T-cell (primary cell): ENCODE data around the gene MROH2A. TPM values are rescaled to one million over a fixed set of nuclear protein-coding genes. Genes with fewer than 3 reads are reported as not detected.

Source experiments
- ATAC-seq, 4 experiments: fragments of 200-7000 bp in 3 of 4; fragments of 150-1000 bp in 1 of 4; cut with Tn5 transposase; replicated peaks in 1 of 4; 1 replicate in 3 of 4; 2 replicates in 1 of 4; pipeline ENCODE4 v1.10.0; 2021; ENCODE audit warnings: moderate library complexity in 3 of 4, mild to moderate bottlenecking in 2 of 4, moderate number of reproducible peaks in 1 of 4
- CTCF ChIA-PET, 2 donors: fragments of 300-600 bp; sonication (Branson Sonifier 250); formaldehyde crosslinking; loops; one replicate each; lab custom pipeline; 2022; ENCODE audit warnings: antibody characterized with exemption in 2 of 2; lab: Charles Lee
- POLR2A ChIA-PET, 2 donors: fragments of 300-600 bp; sonication (Branson Sonifier 250); formaldehyde crosslinking; loops; one replicate each; lab custom pipeline; 2022; ENCODE audit warnings: antibody characterized with exemption in 2 of 2; lab: Charles Lee
- DNase-seq, 35 experiments: peaks; one replicate each; pipeline versions ENCODE4 v3.0.0 to v3.0.0-alpha.2; 2013 to 2023
- H3K27ac ChIP-seq: one replicate; pipeline ENCODE4 v1.5.1; 2013; ENCODE audit warnings: low read length
- H3K27me3 ChIP-seq, 2 experiments: replicated peaks in 1 of 2; 1 replicate in 1 of 2; 2 replicates in 1 of 2; pipeline versions ENCODE4 v1.6.1 to v1.7.0; 2013; ENCODE audit warnings: low read length in 1 of 2, mixed read lengths in 1 of 2; ENCODE audit not compliant: control insufficient read depth in 2 of 2, insufficient read depth in 2 of 2; ENCODE audit errors: extremely low read depth in 1 of 2
- H3K36me3 ChIP-seq, 2 donors: 1 replicate in 1 of 2; 2 replicates in 1 of 2; pipeline versions ENCODE4 v1.6.1 to v1.7.0; 2013; ENCODE audit warnings: low read length in 1 of 2; ENCODE audit not compliant: control insufficient read depth in 2 of 2, insufficient read depth in 1 of 2; ENCODE audit errors: extremely low read depth in 1 of 2
- H3K4me1 ChIP-seq, 2 experiments: 1 replicate in 1 of 2; 2 replicates in 1 of 2; pipeline versions ENCODE4 v1.6.1 to v1.7.0; 2013; ENCODE audit warnings: low read length in 2 of 2, mixed read lengths in 1 of 2; ENCODE audit not compliant: insufficient read depth in 2 of 2, control insufficient read depth in 1 of 2; ENCODE audit errors: extremely low read depth in 1 of 2
- H3K4me3 ChIP-seq, 2 donors: 1 replicate in 1 of 2; 2 replicates in 1 of 2; pipeline versions ENCODE4 v1.5.1 to v1.7.0; 2013; ENCODE audit warnings: mild to moderate bottlenecking in 2 of 2, low read length in 1 of 2, moderate library complexity in 1 of 2; ENCODE audit not compliant: control insufficient read depth in 1 of 2; ENCODE audit errors: extremely low read depth in 1 of 2
- H3K9me3 ChIP-seq: 2 replicates; pipeline ENCODE4 v1.7.0; 2013
- H3K27ac Mint-ChIP-seq, 2 donors: one replicate each; pipeline ENCODE4 v1.8.0; 2020 to 2021; ENCODE audit warnings: mild to moderate bottlenecking in 2 of 2, mixed read lengths in 2 of 2
- H3K27me3 Mint-ChIP-seq, 2 donors: one replicate each; pipeline ENCODE4 v1.8.0; 2021 to 2022; ENCODE audit warnings: mixed read lengths in 2 of 2
- H3K36me3 Mint-ChIP-seq: one replicate; pipeline ENCODE4 v1.8.0; 2021; ENCODE audit warnings: mixed read lengths
- H3K4me1 Mint-ChIP-seq, 3 donors: one replicate each; pipeline ENCODE4 v1.8.0; 2020 to 2022; ENCODE audit warnings: mixed read lengths in 3 of 3, mild to moderate bottlenecking in 1 of 3
- H3K4me3 Mint-ChIP-seq, 3 donors: one replicate each; pipeline ENCODE4 v1.8.0; 2020 to 2022; ENCODE audit warnings: mild to moderate bottlenecking in 3 of 3, mixed read lengths in 3 of 3, moderate library complexity in 3 of 3
- H3K9me3 Mint-ChIP-seq, 3 donors: one replicate each; pipeline ENCODE4 v1.8.0; 2020 to 2022; ENCODE audit warnings: mixed read lengths in 3 of 3
- WGBS: methylation state at CpG from one replicate; pipeline ENCODE4 v1.1.5; 2013; ENCODE audit warnings: missing lambda C conversion rate; ENCODE audit not compliant: insufficient coverage; 5-methylcytosine and 5-hydroxymethylcytosine counted together
- total RNA-seq, 35 experiments: library from RNA in 6 of 35; stranded (reverse) in 6 of 35; fragments of 120-200 nt in 1 of 35; gene quantifications; one replicate each; pipeline versions ENCODE4 v1.2.1 to v1.2.4 and lab custom pipeline; 2013 to 2026

MROH2A gene
- total RNA-seq, 5 donors from 2014 or later (not counting 1 experiment from before 2014, with no cell fraction given) = not detected

DNA sequence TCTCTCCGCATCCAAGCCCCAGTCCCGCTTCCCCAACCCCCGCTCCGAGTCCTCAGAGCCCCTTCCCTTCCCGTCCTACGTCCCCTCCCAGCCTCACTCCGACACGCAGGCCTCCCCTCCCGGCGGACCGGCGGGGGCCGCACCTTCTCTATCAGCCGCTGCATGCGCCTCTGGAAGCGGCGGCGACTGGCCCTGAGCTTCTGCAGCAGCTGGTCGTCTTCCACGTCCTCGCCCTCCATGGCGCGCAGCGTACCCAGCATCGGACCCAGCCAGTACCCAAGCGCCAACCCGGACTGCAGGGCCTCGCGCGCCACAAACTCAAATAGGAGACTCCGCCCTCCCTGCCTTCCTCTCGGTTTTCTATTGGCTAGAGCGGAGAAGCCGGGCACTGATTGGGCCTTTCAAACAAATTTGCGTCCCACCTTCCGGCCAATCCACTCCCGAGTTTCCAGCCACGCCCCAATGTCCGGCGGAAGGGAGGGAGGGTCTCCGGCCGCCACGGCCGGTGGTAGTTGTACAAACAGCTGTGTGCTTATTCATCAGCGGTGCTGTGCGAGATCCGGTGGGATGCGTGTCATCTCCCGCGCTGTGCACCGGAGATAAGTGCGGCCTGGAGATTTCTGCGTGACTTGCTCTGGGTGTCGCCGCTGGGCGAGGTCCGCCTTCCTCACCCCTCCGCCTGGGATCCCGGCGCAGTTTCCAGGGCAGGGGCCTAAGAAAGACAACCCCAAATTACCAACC lies 76.3 kb downstream of the MROH2A start, which contains the start of gene HJURP:
Gene HJURP, minus strand, starts transcription at position 295 of the 741 bp plus-strand sequence. Its CDS starts 35 bp downstream, at position 260.
- peak; percentile 96 to 98 (median 97) for ATAC-seq
- Mint-ChIP-seq H3K27me3 (peaks cover 3 to 4% of the 10 kb centered on the region in 2 donors), H3K4me3 (peak within 1 kb of the TSS; percentile 86 to 89 (median 88)), H3K9me3 (no peaks in the 10 kb centered on the region), H3K36me3 (no peaks in the 10 kb centered on the region), H3K4me1 (peaks cover 13 to 25% (median 24%) of the 10 kb centered on the region in 3 donors), H3K27ac (peak within 1 kb of the TSS; percentile 76 to 88)
- no peak within 1 kb of the TSS for H3K27ac ChIP-seq
- ChIA-PET POLR2A (no interaction called here), CTCF (interaction anchor here in 1 of 2 donors (0.7 kb wide), 1 partner anchor 10 kb away, joined by 3 read pairs; no protein-coding TSS in a partner anchor)
- DNase-seq = peak; percentile 71 to 91 (median 83)
- H3K4me1 ChIP-seq = peaks cover 0 to 18% of the 10 kb centered on the region in 2 experiments
- peak within 1 kb of the TSS; percentile 72 to 81 for H3K4me3 ChIP-seq
- WGBS = 0% methylated on average over 53 of the region's 60 CpGs
- no peaks in the 10 kb centered on the region for H3K36me3 ChIP-seq
- peaks cover 0 to 10% of the 10 kb centered on the region in 2 experiments for H3K27me3 ChIP-seq
- no peaks in the 10 kb centered on the region for H3K9me3 ChIP-seq

DNA sequence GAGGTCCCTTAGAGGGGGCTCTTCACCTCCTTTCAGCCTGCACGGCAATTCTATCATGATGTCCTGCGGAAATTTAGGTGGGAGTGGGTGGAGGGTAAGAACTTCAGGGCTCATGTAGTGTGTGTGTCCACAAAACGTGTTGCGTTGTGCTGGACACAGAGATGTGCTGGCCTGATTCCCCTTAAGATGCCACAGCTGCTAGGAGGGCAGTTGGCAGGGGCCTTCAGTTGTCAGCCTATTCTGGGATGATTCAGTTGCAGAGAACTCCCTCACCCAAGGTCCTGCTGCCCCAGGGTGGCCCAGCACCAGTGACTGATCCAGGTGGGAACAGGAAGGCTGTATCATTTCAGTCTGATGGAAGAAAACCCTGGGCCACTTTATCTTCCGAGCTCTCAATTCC lies 77.2 kb downstream of the MROH2A start:
- H3K9me3 ChIP-seq = no peaks in the 10 kb centered on the region
- Mint-ChIP-seq H3K27me3 (peaks cover 3 to 4% of the 10 kb centered on the region in 2 donors), H3K9me3 (no peaks in the 10 kb centered on the region), H3K4me3 (peak overlapping the region; percentile 24 to 86 (median 35)), H3K4me1 (peaks cover 13 to 25% (median 24%) of the 10 kb centered on the region in 3 donors), H3K36me3 (no peaks in the 10 kb centered on the region), H3K27ac (peak overlapping the region in 1 of 2 donors; percentile 4)
- peaks cover 0 to 10% of the 10 kb centered on the region in 2 experiments for H3K27me3 ChIP-seq
- no peak overlapping the region for H3K4me3 ChIP-seq
- ATAC-seq = no peak
- 95% methylated on average over 4 of the region's 5 CpGs for WGBS
- H3K36me3 ChIP-seq = no peaks in the 10 kb centered on the region
- ChIA-PET POLR2A (no interaction called here), CTCF (no interaction called here)
- no peak for DNase-seq
- H3K4me1 ChIP-seq = peaks cover 0 to 18% of the 10 kb centered on the region in 2 experiments
- H3K27ac ChIP-seq = no peak overlapping the region

DNA sequence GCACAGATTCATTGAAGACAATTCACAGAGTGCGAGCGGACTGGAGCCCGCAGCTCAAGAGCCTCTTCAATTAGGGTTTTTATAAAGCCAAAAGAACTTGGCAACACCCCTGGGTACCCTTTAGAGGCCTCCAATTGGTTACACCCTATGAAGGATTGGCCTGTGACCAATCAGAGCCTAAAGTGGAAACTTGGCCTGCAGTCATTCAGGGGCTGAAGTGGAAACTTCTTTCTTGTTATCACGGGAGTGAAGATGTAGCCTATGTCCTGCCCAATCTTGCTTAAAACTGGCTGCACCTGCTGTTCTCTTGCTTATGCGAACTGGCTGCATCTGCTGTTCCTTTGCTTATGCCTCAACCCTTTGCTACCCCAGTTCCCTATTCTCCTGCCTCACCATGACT lies 78.1 kb downstream of the MROH2A start:
- Histone ChIP-seq H3K9me3 (no peaks in the 10 kb centered on the region), H3K27ac (no peak overlapping the region), H3K4me3 (no peak overlapping the region), H3K36me3 (no peaks in the 10 kb centered on the region), H3K4me1 (peaks cover 0 to 18% of the 10 kb centered on the region in 2 experiments), H3K27me3 (peaks cover 0 to 10% of the 10 kb centered on the region in 2 experiments)
- peaks cover 3 to 4% of the 10 kb centered on the region in 2 donors for H3K27me3 Mint-ChIP-seq
- no peaks in the 10 kb centered on the region for H3K9me3 Mint-ChIP-seq
- H3K36me3 Mint-ChIP-seq = no peaks in the 10 kb centered on the region
- CTCF ChIA-PET = no interaction called here
- ATAC-seq (no peak), DNase-seq (no peak)
- 96% methylated on average over 5 of the region's 5 CpGs for WGBS
- H3K4me1 Mint-ChIP-seq = peaks cover 13 to 25% (median 24%) of the 10 kb centered on the region in 3 donors
- POLR2A ChIA-PET = no interaction called here
- peak overlapping the region in 1 of 3 donors; percentile 86 for H3K4me3 Mint-ChIP-seq
- H3K27ac Mint-ChIP-seq = no peak overlapping the region

DNA sequence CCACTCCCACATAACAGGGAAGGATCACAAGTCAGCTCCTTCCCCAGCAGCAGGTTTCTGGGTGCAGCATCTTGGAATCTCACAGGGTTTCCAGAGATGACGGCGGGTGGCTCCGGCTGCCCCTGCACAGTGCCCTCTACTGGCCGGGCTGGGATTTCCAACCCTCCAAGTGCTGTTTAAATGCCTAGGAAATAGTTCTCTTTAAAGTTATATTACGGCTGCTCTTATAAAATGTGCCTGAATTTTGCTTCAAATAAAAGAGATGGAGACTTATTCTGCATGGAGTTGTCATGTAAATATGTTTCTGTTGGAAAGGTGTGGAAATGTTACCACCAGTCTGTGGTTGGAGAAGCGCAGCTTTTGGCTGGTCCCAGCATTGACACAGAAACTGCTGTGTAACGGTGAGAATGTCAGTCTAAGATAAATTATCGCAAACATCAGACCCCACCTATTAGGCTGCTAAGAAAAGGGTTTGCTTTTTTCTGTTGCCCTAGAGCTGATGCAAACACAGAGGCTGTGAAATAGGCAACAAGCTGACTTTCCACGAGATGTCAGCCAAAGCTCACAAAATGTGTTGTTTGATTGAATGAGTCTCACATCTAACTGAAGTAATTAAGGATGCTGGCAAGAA lies 79.5 kb downstream of the MROH2A start:
- ChIA-PET CTCF (interaction anchor here (0.6 to 1.1 kb wide), 7 partner anchors 10 to 688 kb away, joined by 3 to 10 read pairs (median 3); partner anchors contain the start of gene MSL3B (in 1 of the 2)), POLR2A (no interaction called here)
- Mint-ChIP-seq H3K4me3 (no peak overlapping the region), H3K27me3 (peaks cover 3 to 4% of the 10 kb centered on the region in 2 donors), H3K9me3 (no peaks in the 10 kb centered on the region), H3K36me3 (peaks cover 8% of the 10 kb centered on the region), H3K4me1 (peaks cover 13 to 24% (median 24%) of the 10 kb centered on the region in 3 donors), H3K27ac (no peak overlapping the region)
- 11% methylated on average over 3 of the region's 9 CpGs for WGBS
- no peak overlapping the region for H3K27ac ChIP-seq
- ATAC-seq (no peak), DNase-seq (peak in 27 of 35 experiments; percentile 15 to 65 (median 38))
- no peak overlapping the region for H3K4me3 ChIP-seq
- H3K36me3 ChIP-seq = no peaks in the 10 kb centered on the region
- no peaks in the 10 kb centered on the region for H3K9me3 ChIP-seq
- H3K4me1 ChIP-seq = peaks cover 0 to 18% of the 10 kb centered on the region in 2 experiments
- peaks cover 0 to 10% of the 10 kb centered on the region in 2 experiments for H3K27me3 ChIP-seq

DNA sequence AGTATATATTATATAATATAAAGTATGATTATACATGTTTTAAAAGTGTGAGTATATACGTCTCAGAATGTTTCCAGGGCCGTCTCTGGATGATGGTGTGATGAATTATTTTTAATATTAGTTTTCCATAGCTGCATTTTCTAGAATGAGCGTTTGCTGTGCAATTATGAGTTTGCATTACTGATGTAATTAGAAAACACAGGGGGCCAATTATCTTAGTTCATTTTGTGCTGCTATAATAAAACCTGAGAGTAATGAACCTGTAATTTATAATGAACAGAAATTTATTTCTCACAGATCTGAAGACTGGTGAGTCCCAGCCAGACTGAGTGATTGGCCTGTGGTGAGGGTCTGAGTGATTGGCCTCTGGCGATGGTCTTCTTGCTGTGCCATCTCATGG lies 80.2 kb downstream of the MROH2A start:
- Histone ChIP-seq H3K27ac (no peak overlapping the region), H3K4me1 (peaks cover 0 to 18% of the 10 kb centered on the region in 2 experiments), H3K4me3 (no peak overlapping the region), H3K27me3 (peaks cover 0 to 10% of the 10 kb centered on the region in 2 experiments), H3K9me3 (no peaks in the 10 kb centered on the region), H3K36me3 (no peaks in the 10 kb centered on the region)
- H3K9me3 Mint-ChIP-seq = no peaks in the 10 kb centered on the region
- H3K36me3 Mint-ChIP-seq = peaks cover 10% of the 10 kb centered on the region
- WGBS = 83% methylated on average over 1 of the region's 4 CpGs
- peaks cover 3 to 4% of the 10 kb centered on the region in 2 donors for H3K27me3 Mint-ChIP-seq
- H3K4me3 Mint-ChIP-seq = no peak overlapping the region
- CTCF ChIA-PET = interaction anchor here (0.6 to 1.1 kb wide), 6 partner anchors 54 to 1056 kb away, joined by 3 to 10 read pairs (median 3); no protein-coding TSS in a partner anchor
- ATAC-seq (no peak), DNase-seq (no peak)
- no peak overlapping the region for H3K27ac Mint-ChIP-seq
- peaks cover 13 to 21% (median 18%) of the 10 kb centered on the region in 3 donors for H3K4me1 Mint-ChIP-seq
- POLR2A ChIA-PET = no interaction called here

DNA sequence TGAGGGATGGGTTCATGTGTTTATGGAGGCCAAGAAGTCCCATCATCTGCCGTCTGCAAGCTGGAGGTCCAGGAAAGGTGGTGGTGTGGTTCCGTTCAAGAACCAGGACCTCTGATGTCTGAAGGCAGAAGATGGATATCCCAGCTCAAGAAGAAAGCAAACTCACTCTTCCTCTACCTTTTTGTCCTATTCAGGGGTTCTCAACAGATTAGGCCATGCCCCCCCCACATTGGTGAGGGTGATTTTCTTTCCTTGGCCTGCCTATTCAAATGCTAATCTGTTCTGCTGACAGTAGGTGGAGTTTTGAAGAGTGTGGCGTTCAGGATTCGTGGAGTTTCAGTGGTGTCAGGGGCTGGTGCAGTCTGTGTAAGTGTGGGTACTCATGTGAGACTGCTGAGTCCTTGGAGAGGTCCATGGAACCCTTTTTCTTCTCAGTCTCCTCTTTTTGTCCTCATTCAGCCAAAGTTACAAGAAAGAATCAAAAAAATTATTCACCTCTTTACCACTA lies 84.2 kb downstream of the MROH2A start:
- DNase-seq = no peak
- ChIA-PET CTCF (no interaction called here), POLR2A (no interaction called here)
- Mint-ChIP-seq H3K27ac (no peak overlapping the region), H3K27me3 (peaks cover 0 to 2% of the 10 kb centered on the region in 2 donors), H3K4me3 (no peak overlapping the region), H3K4me1 (peaks cover 0 to 9% (median 5%) of the 10 kb centered on the region in 3 donors), H3K36me3 (peaks cover 14% of the 10 kb centered on the region), H3K9me3 (peaks cover 0 to 15% (median 3%) of the 10 kb centered on the region in 3 donors)
- no peak for ATAC-seq
- Histone ChIP-seq H3K36me3 (no peaks in the 10 kb centered on the region), H3K4me3 (no peak overlapping the region), H3K27me3 (no peaks in the 10 kb centered on the region), H3K4me1 (peaks cover 0 to 5% of the 10 kb centered on the region in 2 experiments), H3K9me3 (no peaks in the 10 kb centered on the region), H3K27ac (no peak overlapping the region)
- WGBS = no CpG with 5 or more reads among the region's 4 CpGs
